GM19351 (cell line): Measurements from ENCODE around the gene EPN3.

Experiments
- ATAC-seq: cut with Tn5 transposase; IDR thresholded peaks from one replicate; pipeline ENCODE4 v1.9.1; 2021; ENCODE audit warnings: mild to moderate bottlenecking, moderate library complexity; ENCODE audit not compliant: unreplicated experiment

EPN3 gene

DNA sequence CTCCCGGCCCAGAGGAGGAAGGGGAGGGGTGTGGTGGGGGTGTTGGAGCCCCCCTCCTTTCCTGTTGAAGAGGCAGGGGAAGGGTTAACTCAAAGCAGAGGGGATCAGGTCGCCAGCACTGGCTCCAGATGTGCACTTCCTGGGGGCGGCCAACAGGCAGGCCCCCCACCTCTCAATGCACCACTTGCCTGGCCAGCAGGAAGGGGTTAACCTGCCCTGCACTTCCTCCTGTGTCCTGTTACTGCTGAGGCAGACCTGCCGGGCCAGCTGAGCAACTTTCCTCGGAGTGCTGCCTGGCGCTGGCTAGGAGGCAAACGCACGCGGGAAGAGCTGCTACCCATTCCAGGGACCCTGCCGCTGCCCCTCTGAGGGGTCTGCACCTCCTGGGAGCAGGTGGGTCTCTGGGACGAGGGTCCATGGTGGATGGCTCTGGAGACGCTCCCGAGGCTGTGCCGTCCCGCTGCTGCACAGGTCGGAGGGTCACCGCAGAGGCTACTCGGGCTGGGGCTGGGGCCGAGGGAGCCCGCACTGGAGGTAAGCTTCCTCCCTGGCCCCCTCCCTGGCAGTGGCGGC lies at the start of gene EPN3:
EPN3 (plus strand) TSS at position 284 of the 573 bp plus-strand sequence. CDS start 3,822 bp downstream, outside the sequence.
- no peak for ATAC-seq

- no peak for ATAC-seq
Observed at GRCh38 chr17:50483266-50483665, 49.3 kb upstream of the EPN3 start.

GRCh38 chr17:50484386-50485155 lies 48.0 kb upstream of the EPN3 start:
- no peak for ATAC-seq

DNA sequence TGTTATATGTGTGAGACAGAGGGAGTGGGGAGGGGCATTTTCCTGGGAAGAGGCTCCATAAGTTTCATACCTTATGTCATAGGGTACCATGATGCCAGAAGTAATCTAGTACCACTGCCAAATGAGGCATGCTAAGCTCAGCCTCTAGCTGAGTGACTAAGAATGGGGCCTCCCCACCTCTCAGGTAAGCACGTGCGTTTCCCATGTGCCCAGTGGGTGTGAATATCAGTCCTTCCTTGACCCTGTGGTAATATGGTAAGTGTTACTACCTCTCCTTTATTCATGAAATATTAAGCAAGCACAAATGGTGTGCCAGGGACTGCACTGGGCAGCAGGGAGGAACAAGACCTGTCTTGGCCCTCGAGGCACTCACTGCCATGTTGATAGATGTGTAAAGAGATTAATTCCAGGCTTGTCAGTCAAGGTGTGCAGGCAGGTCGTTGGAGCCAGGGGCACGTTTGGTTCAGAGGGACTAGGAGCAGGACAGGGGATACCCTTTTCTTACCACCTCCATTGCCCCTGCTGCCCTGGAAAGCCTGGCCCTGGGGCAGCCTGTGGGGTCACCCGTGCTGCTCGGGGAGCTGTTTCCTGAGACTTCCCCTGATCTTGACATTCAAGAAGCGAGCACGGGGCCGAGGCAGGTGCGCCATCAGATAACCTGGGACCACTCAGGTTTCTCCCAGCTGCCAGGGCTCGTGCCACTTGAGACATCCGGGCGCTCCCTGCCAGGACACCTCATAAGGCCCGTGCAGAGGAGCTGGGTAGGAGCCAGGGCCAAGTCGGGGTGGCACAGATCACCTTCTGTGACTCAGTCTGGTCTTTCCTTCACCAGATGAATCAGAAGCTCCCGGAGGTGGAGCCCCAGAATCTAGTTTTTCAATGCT lies 45.1 kb upstream of the EPN3 start:
- ATAC-seq, result no peak

DNA sequence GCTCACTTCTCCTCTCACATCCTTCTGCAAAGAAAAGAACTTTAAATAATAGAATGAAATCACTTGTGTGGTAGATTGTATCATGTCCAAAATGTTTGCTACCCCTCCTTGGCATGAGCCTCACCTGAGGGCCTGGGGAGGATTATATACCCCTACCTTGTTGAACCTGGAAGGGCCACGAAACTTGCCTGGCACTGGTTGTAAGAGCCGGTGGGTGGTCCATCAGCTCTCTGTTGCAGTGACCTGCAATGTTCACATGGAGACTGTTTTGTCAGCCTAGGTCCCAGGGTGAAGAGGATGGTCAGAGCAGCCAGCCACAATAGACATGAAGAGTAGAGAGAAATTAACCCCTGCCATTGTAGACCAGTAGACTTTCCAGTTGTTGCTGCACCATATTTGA lies 43.7 kb upstream of the EPN3 start:
- no peak for ATAC-seq

GRCh38 chr17:50491505-50491904 lies 41.0 kb upstream of the EPN3 start:
- ATAC-seq, result no peak

GRCh38 chr17:50492214-50492613 lies 40.3 kb upstream of the EPN3 start:
- no peak for ATAC-seq

- ATAC-seq, result no peak
Observed at GRCh38 chr17:50493744-50494143, 38.8 kb upstream of the EPN3 start.

- ATAC-seq, result no peak
Observed at GRCh38 chr17:50495217-50495823, 37.2 kb upstream of the EPN3 start.

DNA sequence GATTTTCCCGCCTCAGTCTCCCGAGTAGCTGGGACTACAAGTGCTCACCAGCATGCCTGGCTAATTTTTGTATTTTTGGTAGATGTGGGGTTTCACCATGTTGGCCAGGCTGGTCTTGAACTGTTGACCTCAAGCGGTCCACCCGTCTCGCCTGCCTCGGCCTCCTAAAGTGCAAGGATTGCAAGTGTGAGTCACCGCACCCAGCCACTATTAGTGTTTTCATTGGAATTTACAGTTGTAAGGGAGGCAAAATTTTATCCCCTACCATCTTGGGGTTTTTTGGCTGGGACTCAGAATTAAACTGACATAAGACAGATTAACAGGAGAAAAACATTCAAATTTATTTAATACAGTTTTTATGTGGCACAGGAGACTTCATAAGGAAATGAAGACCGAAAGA lies 36.6 kb upstream of the EPN3 start:
- ATAC-seq, result no peak

DNA sequence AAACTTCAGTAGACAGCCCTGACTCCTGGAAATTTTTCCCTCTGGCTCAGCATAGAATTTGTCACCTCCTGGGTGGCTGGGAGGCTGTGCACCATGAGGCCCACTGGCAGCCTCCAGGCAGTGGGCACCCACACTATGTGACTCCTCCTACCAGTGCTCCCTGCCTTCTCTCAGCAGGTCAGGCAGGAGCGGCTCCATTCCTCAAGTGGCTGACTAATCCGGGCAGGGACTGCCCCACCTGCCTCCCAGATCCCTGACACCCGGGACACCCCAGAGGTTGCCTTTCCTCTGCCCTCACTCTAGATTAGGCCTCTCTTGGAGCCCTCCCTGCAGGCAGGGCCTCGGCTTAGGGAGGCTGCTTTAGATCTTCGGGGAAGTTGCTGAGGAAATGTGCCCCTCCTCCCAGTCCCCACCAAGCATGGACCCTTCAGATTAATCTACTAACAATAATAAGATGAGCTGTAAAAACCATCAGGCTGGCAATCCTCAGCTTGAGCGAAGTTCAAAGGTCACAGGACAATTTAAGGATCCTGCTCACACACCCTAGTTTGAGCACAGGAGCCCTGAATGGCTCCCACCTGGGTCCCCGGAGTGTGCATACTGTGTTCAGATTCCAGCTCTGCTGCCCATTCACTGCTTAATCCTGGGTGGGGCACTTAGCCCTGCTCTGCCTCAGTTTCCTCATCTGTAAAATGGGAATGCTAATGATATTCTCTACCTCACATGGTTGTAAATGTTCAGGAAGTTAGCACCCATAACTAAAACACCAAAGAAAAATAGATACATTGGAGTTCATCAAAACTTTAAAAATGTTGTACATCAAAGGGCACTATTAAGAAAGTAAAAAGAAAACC lies 34.3 kb upstream of the EPN3 start:
- no peak for ATAC-seq

- ATAC-seq, result no peak
Observed at GRCh38 chr17:50499270-50499669, 33.3 kb upstream of the EPN3 start.

DNA sequence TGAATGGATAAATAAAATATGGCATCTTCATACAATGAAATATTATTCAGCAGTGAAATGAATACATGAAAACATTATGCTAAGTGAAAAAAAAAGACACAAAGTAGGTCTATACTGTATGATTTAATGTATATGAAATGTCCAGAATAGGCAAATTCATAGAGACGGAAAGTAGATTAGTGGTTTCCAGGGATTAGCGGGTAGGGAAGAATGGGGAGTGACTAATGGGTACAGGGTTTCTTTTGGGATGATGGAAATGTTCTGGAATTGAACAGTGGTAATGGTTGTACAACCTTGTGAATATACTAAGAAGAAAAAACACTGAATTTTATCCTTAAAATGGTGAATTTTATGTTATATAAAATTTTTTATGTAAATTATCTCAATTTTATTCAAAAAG lies 32.8 kb upstream of the EPN3 start:
- no peak for ATAC-seq

- ATAC-seq, result no peak
Observed at GRCh38 chr17:50501054-50501453, 31.5 kb upstream of the EPN3 start.

GRCh38 chr17:50502301-50502990 lies 30.1 kb upstream of the EPN3 start:
- no peak for ATAC-seq

DNA sequence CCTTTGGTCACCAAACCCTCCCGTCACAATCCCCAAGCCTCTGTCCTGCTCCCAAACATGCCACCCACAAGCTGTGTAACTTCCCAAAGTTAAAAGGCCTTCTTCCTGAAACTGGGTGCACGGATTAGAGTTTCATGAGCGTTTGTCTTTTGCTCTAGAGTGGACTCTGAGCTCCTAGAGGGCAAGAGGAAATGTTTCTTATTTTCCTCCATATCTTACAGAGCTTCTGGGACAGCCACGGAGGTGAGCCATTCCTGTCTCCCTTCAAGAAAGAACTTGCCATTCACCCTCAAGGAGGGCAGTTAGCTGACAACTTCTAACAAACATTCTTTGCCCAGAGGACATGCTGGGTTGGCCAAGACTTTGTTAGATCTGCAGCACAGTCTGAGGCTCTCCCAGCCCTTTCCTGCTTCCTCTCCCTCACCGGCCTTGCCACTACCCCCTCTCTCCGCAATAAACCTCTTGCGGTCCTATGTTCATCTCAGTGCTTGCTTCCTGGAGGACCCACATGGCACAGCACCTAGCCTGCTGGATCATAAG lies 26.9 kb upstream of the EPN3 start:
- no peak for ATAC-seq

DNA sequence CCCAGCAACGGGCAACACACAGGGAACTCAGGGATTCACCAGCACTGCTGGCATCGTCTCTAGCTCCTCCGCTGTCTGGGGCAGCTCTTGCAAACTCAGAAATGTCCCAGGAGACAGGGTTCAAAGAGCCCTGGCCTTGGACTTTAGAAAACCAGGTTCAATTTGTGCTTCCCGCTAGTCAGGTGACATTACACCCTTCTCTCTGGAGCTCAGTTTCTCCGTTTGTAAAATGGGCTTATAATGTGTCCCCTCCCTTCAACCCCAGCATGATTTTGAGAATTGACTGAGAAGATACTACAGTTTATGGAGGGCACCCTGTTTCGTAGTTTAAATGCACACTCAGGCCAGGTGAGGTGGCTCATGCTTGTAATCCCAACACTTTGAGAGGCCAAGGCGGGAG lies 26.2 kb upstream of the EPN3 start:
- ATAC-seq, result no peak

GRCh38 chr17:50507871-50508572 lies 24.5 kb upstream of the EPN3 start, which contains the start of gene MYCBPAP:
TSS of gene MYCBPAP (plus strand) at chr17:50508439. CDS start at chr17:50508675, 236 bp downstream.
- ATAC-seq, result peak; percentile 41
